Panc1 (cell line): ENCODE data around the gene DRGX.

Source experiments
- CTCF ChIP-seq: fragments of 450-650 bp; IDR thresholded peaks from 2 replicates; pipeline ENCODE4 v1.5.1; 2017; ENCODE audit warnings: mild to moderate bottlenecking
- POLR2AphosphoS5 ChIP-seq: IDR thresholded peaks from 2 replicates; pipeline ENCODE4 v1.6.1; 2012; ENCODE audit warnings: mild to moderate bottlenecking, low read depth, low read length, moderate library complexity
- REST ChIP-seq, 2 experiments: IDR thresholded peaks; 2 replicates each; pipeline ENCODE4 v1.6.1; 2011 to 2012; ENCODE audit warnings: low read depth in 2 of 2, control low read depth in 1 of 2, low read length in 1 of 2, mild to moderate bottlenecking in 1 of 2, moderate library complexity in 1 of 2; ENCODE audit not compliant: insufficient read depth in 1 of 2

GRCh38 chr10:49415846-49416245 is 20.0 kb upstream of the DRGX start:
- no peak for TF ChIP-seq REST (IDR thresholded peaks at IDR 0.05; ENCODE audit: insufficient read depth in 1 of 2, low read depth in 2 of 2, low read length in 1 of 2)
- TF ChIP-seq CTCF = no peak
- no peak for TF ChIP-seq POLR2AphosphoS5
